WTC11 (cell line): ENCODE data around the gene LMF2.

ENCODE experiments used
- ATF1 ChIP-seq: sonication (generic); formaldehyde crosslinking; IDR thresholded peaks from 2 replicates; pipeline ENCODE4 v1.8.1; 2023; ENCODE audit warnings: mild to moderate bottlenecking, moderate library complexity, missing genetic modification reagents
- CTCF ChIP-seq: fragments of 200-600 bp; IDR thresholded peaks from 2 replicates; pipeline ENCODE4 v1.8.0; 2022; ENCODE audit warnings: antibody characterized with exemption
- ETV6 ChIP-seq: sonication (generic); formaldehyde crosslinking; IDR thresholded peaks from 2 replicates; pipeline ENCODE4 v1.8.1; 2022; ENCODE audit warnings: mild to moderate bottlenecking, missing genetic modification reagents
- IRF2 ChIP-seq: sonication (generic); formaldehyde crosslinking; IDR thresholded peaks from 2 replicates; pipeline ENCODE4 v1.8.0; 2022; ENCODE audit warnings: low read depth, missing genetic modification reagents, borderline replicate concordance
- JUN ChIP-seq: sonication (generic); formaldehyde crosslinking; IDR thresholded peaks from 2 replicates; pipeline ENCODE4 v1.8.0; 2023; ENCODE audit warnings: mild to moderate bottlenecking, missing genetic modification reagents
- MAX ChIP-seq: sonication (generic); formaldehyde crosslinking; IDR thresholded peaks from 2 replicates; pipeline ENCODE4 v1.8.0; 2022; ENCODE audit warnings: mild to moderate bottlenecking, missing genetic modification reagents
- MLX ChIP-seq: sonication (generic); formaldehyde crosslinking; IDR thresholded peaks from 2 replicates; pipeline ENCODE4 v1.8.1; 2023; ENCODE audit warnings: mild to moderate bottlenecking, missing genetic modification reagents, moderate library complexity
- SMAD3 ChIP-seq: sonication (generic); formaldehyde crosslinking; IDR thresholded peaks from 2 replicates; pipeline ENCODE4 v1.8.0; 2022; ENCODE audit warnings: missing genetic modification reagents, mild to moderate bottlenecking, borderline replicate concordance
- SP1 ChIP-seq: sonication (generic); formaldehyde crosslinking; conservative IDR thresholded peaks from 2 replicates; pipeline ENCODE4 v1.8.1; 2022; ENCODE audit warnings: missing genetic modification reagents
- STAT6 ChIP-seq: sonication (generic); formaldehyde crosslinking; conservative IDR thresholded peaks from 2 replicates; pipeline ENCODE4 v1.8.1; 2023; ENCODE audit warnings: mild to moderate bottlenecking, low read depth, missing genetic modification reagents, moderate library complexity
- TP53 ChIP-seq: sonication (generic); formaldehyde crosslinking; IDR thresholded peaks from 2 replicates; pipeline ENCODE4 v1.8.1; 2023; ENCODE audit warnings: mild to moderate bottlenecking, missing genetic modification reagents
- USF1 ChIP-seq: sonication (generic); formaldehyde crosslinking; IDR thresholded peaks from 2 replicates; pipeline ENCODE4 v1.8.0; 2022; ENCODE audit warnings: mild to moderate bottlenecking, missing genetic modification reagents
- ZNF232 ChIP-seq: sonication (generic); formaldehyde crosslinking; IDR thresholded peaks from 2 replicates; pipeline ENCODE4 v1.8.0; 2022; ENCODE audit warnings: mild to moderate bottlenecking, missing genetic modification reagents

- TF ChIP-seq IRF2 (CRISPR knock-in tag) (no peak), CTCF (no peak), STAT6 (CRISPR knock-in tag) (no peak), ZNF232 (CRISPR knock-in tag) (no peak), SMAD3 (CRISPR knock-in tag) (no peak), JUN (CRISPR knock-in tag) (no peak), ATF1 (no peak), USF1 (CRISPR knock-in tag) (no peak), MLX (no peak), ETV6 (CRISPR knock-in tag) (no peak), TP53 (no peak), MAX (CRISPR knock-in tag) (no peak), SP1 (CRISPR knock-in tag) (no peak)
Observed at GRCh38 chr22:50469377-50470305, 37.9 kb downstream of the LMF2 start.
